Choroid plexus epithelial cell (primary cell): ENCODE data around the gene CMTM4.

ENCODE experiments used
- DNase-seq: peaks from one replicate; pipeline ENCODE4 v3.0.0-alpha.2; 2010; ENCODE audit warnings: low read depth
- H3K4me3 ChIP-seq: 2 replicates; pipeline ENCODE4 v1.5.1; 2011; ENCODE audit warnings: low read depth, mild to moderate bottlenecking, control low read depth, low read length, moderate library complexity
- TF ChIP-seq, protein P1 (sequence below): conservative IDR thresholded peaks from 2 replicates; pipeline ENCODE4 v1.5.1; 2011; ENCODE audit warnings: low read depth, mild to moderate bottlenecking, control low read depth, inconsistent platforms, low read length, moderate library complexity

CMTM4 gene

DNA sequence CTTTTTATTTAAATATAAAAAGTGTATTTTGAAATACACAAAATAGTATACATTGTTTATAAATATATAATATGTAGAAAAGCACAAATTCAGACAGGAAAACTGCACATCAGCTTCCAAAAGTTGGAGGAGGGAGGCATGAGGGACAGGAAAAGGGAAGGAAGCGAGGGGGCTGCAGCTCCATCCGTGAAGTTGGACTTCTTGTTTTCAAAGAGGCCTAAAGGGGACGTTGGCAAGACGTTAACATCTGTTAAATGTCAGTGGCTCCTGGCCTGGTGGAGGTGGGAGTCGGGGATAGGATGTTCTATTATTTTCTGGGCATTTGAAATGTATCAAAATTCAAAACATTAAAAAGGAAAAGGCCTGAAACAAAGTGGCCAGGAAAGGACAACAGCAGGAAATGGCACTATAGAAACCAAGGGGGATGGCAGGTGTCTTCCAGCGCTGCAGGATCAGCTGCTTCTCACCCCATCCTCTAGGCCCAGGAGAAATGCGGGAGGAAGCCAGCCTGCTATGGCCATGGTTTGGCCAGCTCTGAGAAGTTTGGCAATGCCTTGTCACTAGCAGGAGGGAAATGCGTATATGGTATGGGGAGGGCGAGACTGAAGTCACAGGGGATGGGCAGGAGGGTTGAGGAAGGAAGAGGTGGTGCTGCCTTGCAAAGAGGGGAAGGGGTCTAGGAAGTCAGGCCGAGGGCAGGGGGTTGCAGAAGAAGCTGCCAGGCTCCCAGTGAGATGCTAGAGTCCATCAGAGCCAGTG is 110.9 kb downstream of the CMTM4 start:
- no peak for DNase-seq
- TF ChIP-seq, protein P1, sequence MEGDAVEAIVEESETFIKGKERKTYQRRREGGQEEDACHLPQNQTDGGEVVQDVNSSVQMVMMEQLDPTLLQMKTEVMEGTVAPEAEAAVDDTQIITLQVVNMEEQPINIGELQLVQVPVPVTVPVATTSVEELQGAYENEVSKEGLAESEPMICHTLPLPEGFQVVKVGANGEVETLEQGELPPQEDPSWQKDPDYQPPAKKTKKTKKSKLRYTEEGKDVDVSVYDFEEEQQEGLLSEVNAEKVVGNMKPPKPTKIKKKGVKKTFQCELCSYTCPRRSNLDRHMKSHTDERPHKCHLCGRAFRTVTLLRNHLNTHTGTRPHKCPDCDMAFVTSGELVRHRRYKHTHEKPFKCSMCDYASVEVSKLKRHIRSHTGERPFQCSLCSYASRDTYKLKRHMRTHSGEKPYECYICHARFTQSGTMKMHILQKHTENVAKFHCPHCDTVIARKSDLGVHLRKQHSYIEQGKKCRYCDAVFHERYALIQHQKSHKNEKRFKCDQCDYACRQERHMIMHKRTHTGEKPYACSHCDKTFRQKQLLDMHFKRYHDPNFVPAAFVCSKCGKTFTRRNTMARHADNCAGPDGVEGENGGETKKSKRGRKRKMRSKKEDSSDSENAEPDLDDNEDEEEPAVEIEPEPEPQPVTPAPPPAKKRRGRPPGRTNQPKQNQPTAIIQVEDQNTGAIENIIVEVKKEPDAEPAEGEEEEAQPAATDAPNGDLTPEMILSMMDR, result no peak

DNA sequence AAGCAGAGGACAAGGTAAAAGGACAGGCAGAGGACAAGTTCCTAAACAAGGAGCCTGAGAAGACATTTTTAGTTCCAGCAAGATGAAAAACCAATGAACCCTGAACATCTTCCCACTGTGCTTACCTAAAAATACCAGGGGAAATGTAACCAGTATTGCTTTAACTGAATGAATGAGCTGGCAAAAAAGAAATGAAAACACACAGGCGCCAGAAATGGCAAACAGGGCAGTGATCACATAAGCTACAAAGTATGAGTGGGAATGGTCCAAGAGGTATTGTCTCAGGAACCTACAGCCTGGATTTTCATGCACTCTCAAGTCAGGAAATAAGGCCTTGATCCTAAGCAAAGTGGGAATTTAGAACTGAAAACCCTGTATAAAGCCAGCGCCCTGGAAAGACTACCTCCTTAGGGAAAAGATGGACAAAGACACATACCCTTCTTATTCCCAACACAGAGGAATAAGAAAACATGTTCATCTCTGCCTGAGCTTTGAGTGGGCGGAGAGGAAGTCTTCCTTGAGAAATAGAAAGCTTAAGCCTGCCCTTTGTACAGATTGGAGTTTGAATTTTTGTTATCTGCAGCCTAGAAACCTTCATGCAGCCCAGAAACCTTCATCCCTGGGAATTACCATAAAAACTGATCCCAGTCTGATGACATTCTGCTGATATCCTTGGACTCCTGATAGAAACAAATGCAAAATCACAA is 115.1 kb downstream of the CMTM4 start:
- no peak overlapping the region for H3K4me3 ChIP-seq
- DNase-seq, result peak; percentile 44
- TF ChIP-seq, protein P1, result no peak

More for the DNA sequence above, 110.9 kb downstream of the CMTM4 start:
- no peak overlapping the region for H3K4me3 ChIP-seq

DNA sequence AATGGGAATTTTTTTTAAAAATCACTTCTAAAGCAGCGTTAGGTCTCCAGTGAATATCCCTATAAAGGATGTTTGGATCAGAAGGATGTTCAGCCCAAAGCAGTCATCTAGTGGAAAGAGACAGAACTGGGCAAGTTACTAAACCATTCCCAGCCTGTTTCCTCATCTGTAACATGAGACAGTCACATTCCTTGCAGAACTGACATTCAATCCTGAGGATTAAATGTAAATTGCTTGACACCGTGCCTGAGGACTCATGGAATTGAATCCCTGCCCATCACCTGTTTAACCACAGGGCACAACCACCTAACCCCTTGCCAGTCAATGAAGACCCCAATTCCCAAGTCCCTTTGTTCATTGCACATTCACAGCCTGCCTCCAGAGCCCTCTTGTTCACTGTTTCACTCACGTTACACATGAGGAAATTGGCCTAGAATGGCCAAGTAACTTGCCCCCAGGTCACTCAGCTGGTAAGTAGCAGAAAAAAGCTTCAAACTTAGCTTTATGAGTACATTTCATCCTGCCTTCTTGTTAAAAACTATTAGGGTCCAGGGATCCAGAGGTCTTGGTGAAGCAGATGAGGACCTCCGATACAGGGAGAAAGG is 115.8 kb downstream of the CMTM4 start:
- no peak overlapping the region for H3K4me3 ChIP-seq
- DNase-seq, result peak; percentile 87
- TF ChIP-seq, protein P1, result peak; percentile 50

DNA sequence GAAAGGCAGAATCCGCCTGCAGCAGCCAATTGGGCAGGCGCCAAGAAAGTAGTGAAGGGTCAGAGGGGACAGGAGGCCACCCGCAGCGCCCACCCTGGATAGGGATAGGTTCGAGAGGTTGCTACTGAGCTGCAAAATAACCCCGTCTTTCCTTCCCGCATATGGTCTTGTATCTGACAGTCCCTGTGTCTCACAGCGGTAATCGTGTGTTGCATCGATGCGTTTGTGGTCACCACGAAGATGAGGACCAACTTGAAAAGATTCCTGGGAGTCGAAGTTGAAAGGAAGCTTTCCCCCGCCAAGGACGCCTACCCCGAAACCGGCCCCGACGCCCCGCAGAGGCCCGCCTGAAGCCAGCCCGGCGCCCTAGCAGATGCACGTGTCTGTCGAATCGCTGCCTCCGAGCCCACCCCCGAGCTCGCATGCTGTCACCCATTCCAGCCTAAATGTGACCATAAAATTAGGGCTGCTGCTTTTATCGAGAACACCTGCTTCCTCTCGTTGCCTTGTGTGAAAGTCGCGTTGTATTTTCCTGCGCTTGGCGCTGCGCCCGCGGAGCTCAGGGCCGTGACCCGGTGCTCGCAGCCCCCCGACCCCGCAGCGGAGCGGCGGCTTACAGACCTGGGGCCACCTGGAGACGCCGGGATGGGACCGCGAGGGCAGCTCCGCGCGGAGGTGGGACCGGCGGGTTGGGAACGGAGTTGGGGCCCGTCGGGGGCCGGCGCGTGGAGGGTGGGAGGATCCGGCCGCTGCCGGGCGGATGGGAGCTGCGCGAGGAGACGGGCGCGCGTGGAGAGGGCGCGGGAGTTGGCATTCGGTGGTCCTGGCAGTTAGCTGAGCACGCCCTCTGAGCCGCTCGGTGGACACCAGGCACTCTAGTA is 117.7 kb downstream of the CMTM4 start, which contains the start of gene CMTM2:
Gene CMTM2, plus strand, starts transcription at position 813 of the 881 bp plus-strand sequence. CDS start 145 bp downstream, outside the sequence.
- TF ChIP-seq, protein P1, result no peak
- H3K4me3 ChIP-seq, result peak within 1 kb of the TSS; percentile 37
- DNase-seq, result peak; percentile 30

DNA sequence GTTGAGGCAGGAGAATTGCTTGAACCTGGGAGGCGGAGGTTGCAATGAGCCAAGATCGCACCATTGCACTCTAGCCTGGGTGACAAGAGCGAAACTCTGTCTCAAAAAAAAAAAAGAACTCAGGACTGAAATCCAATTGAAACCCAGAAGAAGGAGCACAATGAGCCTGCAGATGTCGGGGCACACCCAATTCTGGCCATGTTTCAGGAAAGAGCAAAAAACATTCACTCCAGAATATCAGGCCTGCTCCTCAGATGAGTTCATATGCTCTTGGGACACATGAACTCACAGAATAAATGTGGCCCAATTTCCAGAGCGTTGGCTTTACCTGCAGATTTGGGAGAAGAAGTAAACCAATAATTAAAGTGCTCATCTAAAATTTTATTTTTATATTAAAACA is 120.2 kb downstream of the CMTM4 start:
- DNase-seq, result no peak
- H3K4me3 ChIP-seq, result no peak overlapping the region
- TF ChIP-seq, protein P1, result no peak

DNA sequence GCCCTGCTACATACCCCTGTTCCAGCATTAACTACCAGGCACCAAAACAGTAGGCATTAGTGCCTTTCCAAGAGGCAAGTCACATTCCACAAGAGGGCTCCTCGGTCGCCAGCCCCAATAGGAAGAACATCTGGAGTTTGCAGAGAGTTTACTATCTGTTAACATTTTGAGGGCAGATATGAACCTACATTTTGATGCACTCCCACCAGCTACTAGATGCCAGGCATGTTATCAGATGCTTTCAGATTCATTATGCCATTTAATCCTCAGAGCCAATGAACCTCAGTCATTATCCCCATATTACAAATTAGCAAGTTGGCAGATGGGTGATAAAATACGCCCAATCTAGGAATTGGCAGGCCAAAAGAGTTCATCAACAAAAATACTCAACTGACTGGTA is 121.5 kb downstream of the CMTM4 start:
- no peak overlapping the region for H3K4me3 ChIP-seq
- TF ChIP-seq, protein P1, result no peak
- DNase-seq, result no peak
